Measurements from ENCODE around the gene MAPKAPK3.
A peak's percentile ranks its signal among the peaks of the same experiment; 100 is the strongest.

DNA sequence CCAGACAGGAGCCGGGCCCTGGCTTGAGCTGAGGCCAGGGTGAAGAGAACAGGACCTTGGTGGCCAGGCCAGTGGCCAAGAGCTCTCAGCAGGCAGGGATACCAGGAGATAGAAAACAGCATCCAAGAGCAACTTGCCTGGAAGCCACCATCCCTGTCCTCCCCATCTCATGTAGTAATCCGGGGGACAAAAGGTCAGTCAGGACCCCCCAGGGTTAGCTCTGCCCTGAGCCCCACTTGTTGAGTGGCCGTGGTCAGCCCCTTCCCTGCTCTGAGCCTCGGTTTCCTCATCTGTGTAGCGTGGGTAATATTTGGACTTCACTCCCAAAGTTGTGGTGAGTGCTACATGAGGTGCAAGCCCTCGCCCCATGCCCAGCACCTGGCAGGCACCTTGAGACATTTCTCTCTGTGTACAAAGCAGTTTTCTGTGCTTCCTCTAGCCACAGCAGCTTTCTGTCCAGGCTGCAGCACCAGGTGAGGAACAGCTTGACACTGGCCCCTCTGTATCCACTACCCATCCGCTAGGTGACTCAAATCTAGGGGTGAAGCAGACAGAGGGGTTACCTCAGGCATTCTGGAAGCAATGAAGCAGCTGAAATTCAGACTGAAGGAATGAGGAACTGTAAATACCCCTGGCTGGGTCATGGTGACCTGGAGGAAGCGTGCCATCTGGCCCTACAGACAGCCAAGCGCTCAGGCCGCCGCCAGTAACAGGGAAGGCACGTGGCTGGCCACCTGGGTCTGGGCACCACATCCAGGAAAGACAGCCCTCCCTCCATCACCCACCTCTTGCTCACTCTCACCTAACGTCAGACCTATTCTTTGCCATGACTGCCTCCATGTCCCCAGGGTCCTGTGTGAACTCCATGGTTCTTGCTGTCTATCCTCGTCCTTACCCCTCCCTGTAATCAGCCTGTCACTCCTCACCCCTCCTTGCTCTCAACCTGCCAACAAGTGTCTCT lies 12.0 kb upstream of the MAPKAPK3 start:
- no peak for TF ChIP-seq POLR2A (IDR thresholded peaks at IDR 0.05; ENCODE audit: low read depth, low read length)
- TF ChIP-seq TAF1 (IDR thresholded peaks at IDR 0.05; ENCODE audit: low read depth, low read length) = no peak
- TF ChIP-seq POLR2AphosphoS5 (IDR thresholded peaks at IDR 0.05; ENCODE audit: low read depth, low read length) = no peak
- TF ChIP-seq SPI1 (IDR thresholded peaks at IDR 0.05; ENCODE audit: low read depth, low read length) = peak; percentile 41

Data from GM12891 (cell line).